ENCODE measurements around the gene ADARB2.

GRCh38 chr10:1331560-1331959 lies 405.8 kb downstream of the ADARB2 start:
- TF ChIP-seq CTCF (IDR thresholded peaks at IDR 0.05) (no peak), POLR2A (IDR thresholded peaks at IDR 0.05) (no peak)
